ENCODE data around the gene GJD3. TPM values are rescaled to one million over a fixed set of nuclear protein-coding genes. Genes with fewer than 3 reads are reported as not detected.
A peak's percentile ranks its signal among the peaks of the same experiment; 100 is the strongest.

Gene GJD3
- polyA plus RNA-seq, 1 experiment, result 0.56 TPM

GRCh38 chr17:40362696-40363110 is 1.8 kb downstream of the GJD3 start:
- DNase-seq (ENCODE audit: low read depth), result no peak
- peak overlapping the region; percentile 43 for H3K4me3 ChIP-seq (ENCODE audit: low read depth, low read length)
- H3K36me3 ChIP-seq (ENCODE audit: control insufficient read depth, insufficient read depth, low read length), result no peaks in the 10 kb centered on the region
- CTCF ChIA-PET, result interaction anchor here (0.6 to 28.2 kb wide), 23 partner anchors 10 to 1300 kb away, joined by 3 to 762 read pairs (median 4); partner anchors contain the start of genes IGFBP4 and RARA
- POLR2A ChIA-PET, result no interaction called here
- H3K27me3 ChIP-seq (ENCODE audit: control insufficient read depth, insufficient read depth, low read length), result no peaks in the 10 kb centered on the region
- peak; percentile 85 for TF ChIP-seq CTCF (IDR thresholded peaks at IDR 0.05; ENCODE audit: insufficient read depth, low read depth, low read length)

GRCh38 chr17:40361925-40362695 is 2.4 kb downstream of the GJD3 start:
- TF ChIP-seq CTCF (IDR thresholded peaks at IDR 0.05; ENCODE audit: insufficient read depth, low read depth, low read length), result no peak
- ChIA-PET POLR2A (no interaction called here), CTCF (interaction anchor here (0.6 to 28.2 kb wide), 19 partner anchors 10 to 1301 kb away, joined by 3 to 762 read pairs (median 5); partner anchors contain the start of genes IGFBP4 and RARA)
- no peak for DNase-seq (ENCODE audit: low read depth)
- H3K27me3 ChIP-seq (ENCODE audit: control insufficient read depth, insufficient read depth, low read length), result no peaks in the 10 kb centered on the region
- peak overlapping the region; percentile 43 for H3K4me3 ChIP-seq (ENCODE audit: low read depth, low read length)
- H3K36me3 ChIP-seq (ENCODE audit: control insufficient read depth, insufficient read depth, low read length), result no peaks in the 10 kb centered on the region

GRCh38 chr17:40361063-40361924 is 3.2 kb downstream of the GJD3 start:
- Histone ChIP-seq H3K27me3 (ENCODE audit: control insufficient read depth, insufficient read depth, low read length) (no peaks in the 10 kb centered on the region), H3K4me3 (ENCODE audit: low read depth, low read length) (no peak overlapping the region), H3K36me3 (ENCODE audit: control insufficient read depth, insufficient read depth, low read length) (peaks cover 2% of the 10 kb centered on the region)
- TF ChIP-seq CTCF (IDR thresholded peaks at IDR 0.05; ENCODE audit: insufficient read depth, low read depth, low read length), result no peak
- POLR2A ChIA-PET, result no interaction called here
- CTCF ChIA-PET, result interaction anchor here (0.9 to 28.2 kb wide), 8 partner anchors 10 to 197 kb away, joined by 3 to 762 read pairs (median 10); partner anchors contain the start of gene RARA
- DNase-seq (ENCODE audit: low read depth), result no peak

DNA sequence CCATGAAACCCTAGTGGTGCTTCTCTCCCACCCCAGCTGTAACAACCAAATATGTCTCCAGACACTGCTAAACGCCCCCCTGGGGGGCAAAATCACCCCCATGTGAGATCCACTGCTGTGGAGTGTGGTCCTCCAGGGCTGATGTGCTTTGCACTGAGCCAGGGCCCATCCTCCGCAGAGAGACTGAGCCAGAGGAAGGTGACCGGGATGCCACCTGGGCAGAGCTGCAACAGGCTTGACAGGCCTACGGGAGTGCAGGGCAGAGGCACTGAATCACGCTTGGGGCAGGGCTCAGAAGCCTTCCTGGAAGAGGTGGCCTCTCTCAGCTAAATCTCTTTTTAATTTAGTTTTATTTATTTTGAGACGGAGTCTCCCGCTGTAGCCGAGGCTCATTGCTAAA is 4.4 kb downstream of the GJD3 start:
- H3K4me3 ChIP-seq (ENCODE audit: low read depth, low read length), result no peak overlapping the region
- DNase-seq (ENCODE audit: low read depth), result no peak
- ChIA-PET CTCF (interaction anchor here (0.6 to 28.2 kb wide), 6 partner anchors 20 to 199 kb away, joined by 3 to 762 read pairs (median 34); partner anchors contain the start of gene RARA), POLR2A (no interaction called here)
- TF ChIP-seq CTCF (IDR thresholded peaks at IDR 0.05; ENCODE audit: insufficient read depth, low read depth, low read length), result no peak
- no peaks in the 10 kb centered on the region; the same call in 1 of the 2 replicates for H3K27me3 ChIP-seq (ENCODE audit: control insufficient read depth, insufficient read depth, low read length)
- H3K36me3 ChIP-seq (ENCODE audit: control insufficient read depth, insufficient read depth, low read length), result peaks cover 12% of the 10 kb centered on the region
